GM18867 (cell line): ENCODE data around the gene HIGD1A.

Experiments
- ATAC-seq: cut with Tn5 transposase; IDR thresholded peaks from one replicate; pipeline ENCODE4 v1.9.1; 2021; ENCODE audit warnings: mild to moderate bottlenecking, moderate library complexity; ENCODE audit not compliant: unreplicated experiment

The HIGD1A gene

DNA sequence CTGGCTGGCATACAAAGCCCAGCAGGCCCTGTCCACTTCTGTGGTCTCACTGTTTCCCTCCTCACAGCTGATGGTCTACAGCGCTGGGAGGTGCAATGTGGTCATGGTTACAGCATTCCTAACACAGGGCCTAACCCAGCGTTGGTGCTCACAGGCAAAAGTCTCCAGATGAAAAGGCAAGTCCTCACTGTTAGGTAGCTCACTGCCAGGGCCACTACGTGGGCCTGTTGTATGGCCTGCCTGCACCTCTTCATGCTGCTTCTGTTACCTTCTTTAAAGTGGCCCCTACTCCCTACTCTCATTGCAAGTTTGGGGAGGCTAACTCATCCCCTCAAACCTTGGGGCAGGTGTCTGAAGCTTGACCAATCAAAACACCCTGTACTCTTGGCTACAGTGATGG, 62.5 kb downstream of the HIGD1A start:
- no peak for ATAC-seq

DNA sequence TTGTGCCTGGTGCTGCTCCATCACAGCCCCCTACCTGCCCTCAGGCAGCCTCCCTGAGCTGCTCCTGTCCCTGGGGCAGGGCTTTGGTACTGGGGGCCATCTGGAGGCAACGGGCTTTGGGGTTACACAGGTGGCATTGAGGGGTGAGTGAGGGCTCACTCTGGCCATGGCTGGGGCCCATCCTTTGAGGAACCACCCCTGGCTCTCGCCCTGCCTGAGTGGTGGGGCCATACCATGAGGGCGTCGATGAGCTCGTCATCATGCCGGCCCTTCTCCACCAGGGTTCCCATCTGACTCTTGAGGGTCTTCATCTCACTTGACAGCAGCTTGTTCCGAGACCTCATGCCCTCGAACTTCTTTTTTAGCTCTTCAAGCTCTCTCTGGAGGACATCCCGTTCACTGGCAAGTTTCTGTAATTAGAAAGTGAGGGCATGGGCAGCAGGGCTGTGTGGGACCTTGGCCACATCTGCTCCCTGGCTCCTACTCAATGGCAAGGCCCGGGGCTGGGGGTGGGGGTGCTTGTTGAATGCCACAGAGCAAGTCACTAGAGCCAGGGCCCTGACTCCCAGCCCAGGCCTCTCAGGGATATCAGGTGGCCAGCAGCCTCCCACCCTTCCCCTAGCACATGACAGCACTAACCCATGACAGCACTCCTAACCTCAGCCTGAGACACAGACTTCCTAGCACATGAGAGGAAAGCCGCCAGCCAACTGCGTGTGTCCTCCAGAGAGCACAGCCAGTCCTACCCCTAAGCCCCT, 64.7 kb downstream of the HIGD1A start:
- no peak for ATAC-seq

DNA sequence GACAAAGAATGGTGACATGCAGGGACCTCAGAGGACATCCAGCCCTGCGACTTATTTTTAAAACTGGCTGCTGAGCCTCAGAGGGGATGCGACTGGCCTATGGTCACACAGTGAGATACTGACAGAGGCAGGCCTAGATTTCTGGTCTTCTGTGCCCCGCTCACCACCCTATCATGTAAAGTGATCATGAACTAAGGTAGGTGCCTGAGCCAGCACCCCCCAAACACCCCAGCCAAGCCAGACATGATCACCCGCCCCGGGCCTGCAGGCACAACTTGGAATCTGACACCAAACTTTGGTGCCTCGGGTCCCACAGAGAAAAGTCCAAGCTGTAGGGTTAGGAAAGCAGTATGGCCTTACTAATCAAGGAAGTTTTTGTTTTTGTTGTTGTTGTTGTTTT, 67.8 kb downstream of the HIGD1A start:
- no peak for ATAC-seq

DNA sequence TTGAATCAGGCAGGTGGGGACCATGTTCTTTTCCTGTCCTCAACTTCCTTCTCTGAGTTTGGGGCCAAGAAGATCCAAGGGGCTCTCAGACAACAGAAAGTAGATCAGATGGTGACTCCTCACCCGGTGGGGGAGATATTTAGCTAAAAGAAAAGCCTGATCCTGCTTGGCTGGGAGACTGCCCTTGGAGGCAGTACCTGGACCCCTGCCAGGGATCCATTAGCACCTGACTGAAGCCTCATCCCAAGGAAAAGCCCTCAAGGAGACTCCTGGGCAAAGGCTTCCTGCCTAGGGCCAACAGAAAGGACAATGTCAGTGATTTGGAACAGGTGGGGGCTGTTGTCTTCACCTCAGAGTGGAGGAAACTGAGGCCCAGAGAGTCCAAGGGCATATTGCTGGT, 68.2 kb downstream of the HIGD1A start:
- ATAC-seq: no peak

DNA sequence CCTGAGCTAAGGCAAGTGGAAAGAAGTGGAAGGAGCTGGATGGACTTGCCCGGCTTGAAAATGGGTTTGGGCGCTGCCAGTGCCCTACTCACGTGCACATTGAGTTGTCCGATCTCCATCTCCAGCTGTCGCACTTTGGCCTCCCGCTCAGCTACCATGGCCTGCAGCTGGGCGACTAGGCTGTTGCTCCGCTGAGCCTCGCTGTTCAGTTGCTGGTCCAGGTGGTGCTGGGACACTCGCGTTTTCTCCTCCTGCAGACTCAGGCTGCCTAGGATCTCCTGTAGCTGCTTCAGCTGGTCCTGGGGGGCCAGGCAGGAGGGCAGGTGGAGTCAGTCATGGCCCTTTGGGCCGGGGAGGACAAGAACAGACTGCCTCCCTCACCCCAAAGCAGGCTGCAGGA, 68.7 kb downstream of the HIGD1A start:
- no peak for ATAC-seq

DNA sequence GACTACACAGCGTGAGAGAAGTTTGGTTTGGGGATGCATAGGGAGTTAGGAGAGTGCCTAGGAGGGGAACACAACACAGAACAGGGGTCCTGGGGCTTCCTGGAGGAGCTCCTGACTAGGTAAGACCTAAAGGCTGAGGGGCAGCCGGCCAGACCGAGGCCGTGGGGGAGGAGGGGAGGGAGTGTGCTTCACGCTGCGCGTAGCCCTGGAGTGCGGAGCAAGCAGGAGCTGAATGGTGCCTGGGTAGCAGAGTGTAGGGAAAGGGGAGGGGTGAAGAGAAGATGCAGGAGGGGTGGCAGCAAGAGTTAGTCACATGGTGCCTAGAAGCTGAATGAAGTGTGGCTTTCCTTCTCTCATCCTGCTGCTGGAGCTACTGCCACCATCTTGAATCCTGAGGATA, 69.3 kb downstream of the HIGD1A start:
- ATAC-seq: no peak

DNA sequence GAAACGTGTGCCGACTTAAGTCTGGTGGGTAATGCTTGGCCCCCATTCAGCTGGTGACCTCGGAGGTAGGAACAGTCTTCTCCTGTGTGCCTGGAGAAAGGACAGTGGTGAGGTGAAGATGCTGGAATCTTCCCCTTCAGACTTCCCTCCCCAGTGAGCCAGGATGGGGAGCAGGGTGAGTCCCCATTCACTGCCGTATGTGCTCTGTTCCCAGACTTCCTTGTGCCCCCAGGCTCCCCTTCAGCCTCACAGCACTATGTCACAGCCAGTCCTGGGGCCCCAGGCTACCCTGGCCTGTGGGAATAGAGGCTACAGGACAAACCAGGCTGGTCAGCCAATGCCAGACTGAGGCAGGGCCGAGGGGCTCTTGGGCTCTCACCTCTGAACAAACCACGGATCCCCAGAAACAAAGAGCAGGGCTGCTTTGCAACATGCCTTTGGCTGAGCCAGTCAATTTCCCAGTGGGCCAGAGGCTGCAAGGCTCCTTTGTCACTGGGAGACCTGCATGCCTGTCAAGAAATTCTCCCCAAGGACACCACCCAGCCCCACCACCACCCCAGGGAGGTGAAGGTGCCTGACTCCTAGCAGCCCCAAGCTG, 69.9 kb downstream of the HIGD1A start:
- ATAC-seq: no peak

DNA sequence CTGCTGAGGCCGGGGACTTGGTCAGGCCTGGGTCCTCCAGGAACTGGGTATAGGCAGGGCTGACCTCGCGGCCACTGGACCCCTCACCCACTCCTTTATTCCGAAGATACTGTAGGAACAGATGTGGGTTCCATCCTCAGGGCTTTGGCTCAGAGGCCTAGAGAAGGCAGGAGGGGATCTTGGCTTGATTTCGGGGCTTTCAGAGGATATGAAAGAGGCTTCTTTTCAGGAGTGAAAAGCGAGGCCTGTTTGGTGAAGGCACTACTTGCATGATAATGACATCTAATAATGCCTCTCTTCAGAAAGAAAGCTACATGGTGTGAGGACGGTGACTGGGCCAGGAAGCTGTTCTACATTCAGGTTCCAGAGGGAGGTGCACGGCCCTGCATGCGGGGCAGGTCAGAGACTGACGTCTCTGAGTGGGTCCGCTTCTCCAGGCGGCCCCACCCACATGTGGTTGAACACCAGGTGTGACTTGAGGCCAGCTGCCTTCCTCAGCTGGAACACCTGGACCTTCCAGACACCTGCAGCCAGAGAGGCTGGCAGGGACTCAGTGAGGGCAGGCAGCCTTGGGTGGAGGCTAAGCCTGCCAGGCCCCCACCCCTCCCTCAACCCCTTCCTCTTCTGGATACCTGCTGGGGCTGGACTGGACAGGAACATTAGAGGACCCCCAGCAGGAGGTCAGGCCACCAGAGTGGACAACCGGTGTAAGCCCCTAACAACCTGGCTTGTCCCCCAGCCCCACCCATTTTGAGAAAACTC, 70.6 kb downstream of the HIGD1A start:
- no peak for ATAC-seq
